HEK293 (cell line): ENCODE measurements around the gene BBOX1.

ENCODE experiments used
- BCL11B ChIP-seq: fragments of 450-650 bp; formaldehyde crosslinking; IDR thresholded peaks from 2 replicates; pipeline ENCODE4 v1.5.1; 2016; ENCODE audit warnings: low read depth, missing biosample characterization, missing genetic modification characterization
- EGR2 ChIP-seq: fragments of 450-650 bp; formaldehyde crosslinking; IDR thresholded peaks from 2 replicates; pipeline ENCODE4 v1.5.1; 2016; ENCODE audit warnings: low read depth, missing biosample characterization, missing genetic modification characterization
- HOXC10 ChIP-seq: sonication (generic); formaldehyde crosslinking; IDR thresholded peaks from 2 replicates; pipeline ENCODE4 v1.8.1; 2023; ENCODE audit warnings: mild to moderate bottlenecking, missing genetic modification reagents
- IKZF3 ChIP-seq: fragments of 450-650 bp; IDR thresholded peaks from 2 replicates; pipeline ENCODE4 v1.5.0; 2018; ENCODE audit warnings: missing biosample characterization, mild to moderate bottlenecking, missing genetic modification characterization, moderate library complexity
- KLF1 ChIP-seq: fragments of 450-650 bp; formaldehyde crosslinking; IDR thresholded peaks from 2 replicates; pipeline ENCODE4 v1.5.1; 2016; ENCODE audit warnings: missing biosample characterization, missing genetic modification characterization
- MZF1 ChIP-seq: fragments of 450-650 bp; formaldehyde crosslinking; IDR thresholded peaks from 2 replicates; pipeline ENCODE4 v1.5.1; 2017; ENCODE audit warnings: missing biosample characterization, missing genetic modification characterization, borderline replicate concordance
- SP2 ChIP-seq: fragments of 450-650 bp; formaldehyde crosslinking; IDR thresholded peaks from 2 replicates; pipeline ENCODE4 v1.5.1; 2016; ENCODE audit warnings: missing biosample characterization, missing genetic modification characterization
- ZNF114 ChIP-seq: fragments of 450-650 bp; formaldehyde crosslinking; IDR thresholded peaks from 2 replicates; pipeline ENCODE4 v1.5.0; 2017; ENCODE audit warnings: missing biosample characterization, missing genetic modification characterization
- ZNF221 ChIP-seq: fragments of 450-650 bp; formaldehyde crosslinking; IDR thresholded peaks from 2 replicates; pipeline ENCODE4 v1.5.1; 2017; ENCODE audit warnings: missing biosample characterization, missing genetic modification characterization, borderline replicate concordance
- ZNF239 ChIP-seq: fragments of 450-650 bp; formaldehyde crosslinking; IDR thresholded peaks from 2 replicates; pipeline ENCODE4 v1.5.1; 2016; ENCODE audit warnings: missing biosample characterization, missing genetic modification characterization
- ZNF24 ChIP-seq: fragments of 450-650 bp; formaldehyde crosslinking; IDR thresholded peaks from 2 replicates; pipeline ENCODE4 v1.5.1; 2016; ENCODE audit warnings: missing biosample characterization, missing genetic modification characterization
- ZNF292 ChIP-seq: fragments of 450-650 bp; formaldehyde crosslinking; IDR thresholded peaks from 2 replicates; pipeline ENCODE4 v1.5.1; 2016; ENCODE audit warnings: low read depth, missing biosample characterization, missing genetic modification characterization, borderline replicate concordance
- ZNF335 ChIP-seq: fragments of 450-650 bp; formaldehyde crosslinking; conservative IDR thresholded peaks from 2 replicates; pipeline ENCODE4 v1.5.1; 2016; ENCODE audit warnings: missing biosample characterization, missing genetic modification characterization
- ZNF37A ChIP-seq: fragments of 450-650 bp; IDR thresholded peaks from 2 replicates; pipeline ENCODE4 v1.5.1; 2018; ENCODE audit warnings: missing biosample characterization, missing genetic modification characterization
- ZNF433 ChIP-seq: fragments of 450-650 bp; formaldehyde crosslinking; IDR thresholded peaks from 2 replicates; pipeline ENCODE4 v1.5.1; 2016; ENCODE audit warnings: missing biosample characterization, missing genetic modification characterization, low read depth
- ZNF501 ChIP-seq: fragments of 450-650 bp; formaldehyde crosslinking; IDR thresholded peaks from 2 replicates; pipeline ENCODE4 v1.5.1; 2016; ENCODE audit warnings: missing biosample characterization, missing genetic modification characterization
- ZNF510 ChIP-seq: fragments of 450-650 bp; formaldehyde crosslinking; IDR thresholded peaks from 2 replicates; pipeline ENCODE4 v1.5.1; 2018; ENCODE audit warnings: mild to moderate bottlenecking, missing genetic modification characterization, missing biosample characterization; ENCODE audit not compliant: insufficient replicate concordance
- ZNF514 ChIP-seq: fragments of 450-650 bp; formaldehyde crosslinking; IDR thresholded peaks from 2 replicates; pipeline ENCODE4 v1.5.1; 2016; ENCODE audit warnings: missing biosample characterization, missing genetic modification characterization
- ZNF521 ChIP-seq: fragments of 450-650 bp; formaldehyde crosslinking; IDR thresholded peaks from 2 replicates; pipeline ENCODE4 v1.5.1; 2017; ENCODE audit warnings: missing biosample characterization, mild to moderate bottlenecking, missing genetic modification characterization
- ZNF549 ChIP-seq: fragments of 450-650 bp; IDR thresholded peaks from 2 replicates; pipeline ENCODE4 v1.5.1; 2018; ENCODE audit warnings: missing biosample characterization, missing genetic modification characterization, mild to moderate bottlenecking, inconsistent platforms, moderate library complexity
- ZNF561 ChIP-seq: fragments of 450-650 bp; IDR thresholded peaks from 2 replicates; pipeline ENCODE4 v1.5.1; 2018; ENCODE audit warnings: missing biosample characterization, missing genetic modification characterization, borderline replicate concordance
- ZNF571 ChIP-seq: fragments of 450-650 bp; formaldehyde crosslinking; IDR thresholded peaks from 2 replicates; pipeline ENCODE4 v1.5.0; 2017; ENCODE audit warnings: missing biosample characterization, missing genetic modification characterization
- ZNF596 ChIP-seq: fragments of 450-650 bp; IDR thresholded peaks from 2 replicates; pipeline ENCODE4 v1.5.0; 2018; ENCODE audit warnings: missing biosample characterization, mild to moderate bottlenecking, missing genetic modification characterization, moderate library complexity
- ZNF624 ChIP-seq: fragments of 450-650 bp; formaldehyde crosslinking; IDR thresholded peaks from 2 replicates; pipeline ENCODE4 v1.5.1; 2017; ENCODE audit warnings: missing biosample characterization, missing genetic modification characterization
- ZNF654 ChIP-seq: fragments of 450-650 bp; formaldehyde crosslinking; IDR thresholded peaks from 2 replicates; pipeline ENCODE4 v1.5.1; 2016; ENCODE audit warnings: low read depth, missing biosample characterization, missing genetic modification characterization
- ZNF658 ChIP-seq: fragments of 450-650 bp; formaldehyde crosslinking; IDR thresholded peaks from 2 replicates; pipeline ENCODE4; 2016; ENCODE audit warnings: missing biosample characterization, missing genetic modification characterization
- ZNF664 ChIP-seq: fragments of 450-650 bp; formaldehyde crosslinking; IDR thresholded peaks from 2 replicates; pipeline ENCODE4 v1.5.1; 2016; ENCODE audit warnings: missing biosample characterization, missing genetic modification characterization
- TF ChIP-seq, protein P1 (sequence below): fragments of 450-650 bp; formaldehyde crosslinking; IDR thresholded peaks from 2 replicates; pipeline ENCODE4 v1.5.1; 2016; ENCODE audit warnings: missing biosample characterization, missing genetic modification characterization
- TF ChIP-seq, protein P2 (sequence below): fragments of 450-650 bp; formaldehyde crosslinking; IDR thresholded peaks from 2 replicates; pipeline ENCODE4 v1.5.1; 2017; ENCODE audit warnings: missing biosample characterization, missing genetic modification characterization
- TF ChIP-seq, protein P3 (sequence below): fragments of 450-650 bp; formaldehyde crosslinking; IDR thresholded peaks from 2 replicates; pipeline ENCODE4 v1.5.1; 2016; ENCODE audit warnings: missing biosample characterization, missing genetic modification characterization
- TF ChIP-seq, protein P4 (sequence below): fragments of 450-650 bp; formaldehyde crosslinking; IDR thresholded peaks from 2 replicates; pipeline ENCODE4 v1.5.1; 2016; ENCODE audit warnings: missing biosample characterization, missing genetic modification characterization
- TF ChIP-seq, protein P5 (sequence below): fragments of 450-650 bp; formaldehyde crosslinking; IDR thresholded peaks from 2 replicates; pipeline ENCODE4 v1.5.1; 2017; ENCODE audit warnings: missing biosample characterization, missing genetic modification characterization

The BBOX1 gene

DNA sequence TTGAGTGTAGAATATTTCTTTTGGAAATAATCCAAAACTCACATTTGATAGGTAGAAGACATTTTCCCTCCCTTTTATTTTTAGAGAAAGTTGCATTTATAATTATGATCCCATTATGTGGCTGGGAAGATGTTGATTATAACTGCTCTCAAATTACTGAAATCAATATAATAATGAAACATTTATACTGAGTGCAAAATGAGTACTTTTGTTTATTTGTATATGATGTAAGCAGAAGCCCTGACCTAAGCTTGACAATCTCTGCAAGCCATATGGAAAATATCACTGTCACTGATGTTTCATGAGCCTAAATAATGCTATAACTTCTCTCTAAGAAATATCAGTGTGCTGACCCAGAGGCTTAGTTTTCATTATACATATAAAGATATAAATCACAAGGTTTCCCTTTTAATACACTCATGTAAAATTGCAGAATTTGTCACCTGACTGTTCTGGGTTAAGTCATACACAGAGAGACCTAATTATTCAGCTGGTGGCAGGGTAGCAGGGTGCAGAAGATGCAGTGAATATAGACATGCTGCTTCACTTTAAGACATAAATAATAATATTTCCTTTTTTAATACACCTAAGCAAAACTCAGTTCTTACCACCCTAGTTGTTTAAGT lies 99.2 kb downstream of the BBOX1 start (continued):
- TF ChIP-seq, protein P1, sequence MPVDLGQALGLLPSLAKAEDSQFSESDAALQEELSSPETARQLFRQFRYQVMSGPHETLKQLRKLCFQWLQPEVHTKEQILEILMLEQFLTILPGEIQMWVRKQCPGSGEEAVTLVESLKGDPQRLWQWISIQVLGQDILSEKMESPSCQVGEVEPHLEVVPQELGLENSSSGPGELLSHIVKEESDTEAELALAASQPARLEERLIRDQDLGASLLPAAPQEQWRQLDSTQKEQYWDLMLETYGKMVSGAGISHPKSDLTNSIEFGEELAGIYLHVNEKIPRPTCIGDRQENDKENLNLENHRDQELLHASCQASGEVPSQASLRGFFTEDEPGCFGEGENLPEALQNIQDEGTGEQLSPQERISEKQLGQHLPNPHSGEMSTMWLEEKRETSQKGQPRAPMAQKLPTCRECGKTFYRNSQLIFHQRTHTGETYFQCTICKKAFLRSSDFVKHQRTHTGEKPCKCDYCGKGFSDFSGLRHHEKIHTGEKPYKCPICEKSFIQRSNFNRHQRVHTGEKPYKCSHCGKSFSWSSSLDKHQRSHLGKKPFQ (tag by site-specific recombination) = no peak
- TF ChIP-seq, protein P2, sequence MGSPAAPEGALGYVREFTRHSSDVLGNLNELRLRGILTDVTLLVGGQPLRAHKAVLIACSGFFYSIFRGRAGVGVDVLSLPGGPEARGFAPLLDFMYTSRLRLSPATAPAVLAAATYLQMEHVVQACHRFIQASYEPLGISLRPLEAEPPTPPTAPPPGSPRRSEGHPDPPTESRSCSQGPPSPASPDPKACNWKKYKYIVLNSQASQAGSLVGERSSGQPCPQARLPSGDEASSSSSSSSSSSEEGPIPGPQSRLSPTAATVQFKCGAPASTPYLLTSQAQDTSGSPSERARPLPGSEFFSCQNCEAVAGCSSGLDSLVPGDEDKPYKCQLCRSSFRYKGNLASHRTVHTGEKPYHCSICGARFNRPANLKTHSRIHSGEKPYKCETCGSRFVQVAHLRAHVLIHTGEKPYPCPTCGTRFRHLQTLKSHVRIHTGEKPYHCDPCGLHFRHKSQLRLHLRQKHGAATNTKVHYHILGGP (tag by site-specific recombination) = peak; percentile 87
- no peak for TF ChIP-seq ZNF433 (tag by site-specific recombination)
- no peak for TF ChIP-seq ZNF221 (tag by site-specific recombination)
- no peak for TF ChIP-seq ZNF624 (tag by site-specific recombination)
- TF ChIP-seq ZNF549 (tag by site-specific recombination) = no peak
- TF ChIP-seq ZNF239 (tag by site-specific recombination) = no peak
- no peak for TF ChIP-seq MZF1 (tag by site-specific recombination)
- TF ChIP-seq ZNF292 (tag by site-specific recombination) = no peak
- TF ChIP-seq ZNF521 = no peak
- TF ChIP-seq ZNF571 (tag by site-specific recombination) = no peak
- no peak for TF ChIP-seq ZNF335 (tag by site-specific recombination)
- no peak for TF ChIP-seq ZNF510 (tag by site-specific recombination)
- TF ChIP-seq ZNF596 = no peak
- peak; percentile 81 for TF ChIP-seq IKZF3 (tag by site-specific recombination)
- no peak for TF ChIP-seq ZNF114
- TF ChIP-seq BCL11B (tag by site-specific recombination) = no peak
- TF ChIP-seq ZNF561 = no peak
- TF ChIP-seq, protein P3, sequence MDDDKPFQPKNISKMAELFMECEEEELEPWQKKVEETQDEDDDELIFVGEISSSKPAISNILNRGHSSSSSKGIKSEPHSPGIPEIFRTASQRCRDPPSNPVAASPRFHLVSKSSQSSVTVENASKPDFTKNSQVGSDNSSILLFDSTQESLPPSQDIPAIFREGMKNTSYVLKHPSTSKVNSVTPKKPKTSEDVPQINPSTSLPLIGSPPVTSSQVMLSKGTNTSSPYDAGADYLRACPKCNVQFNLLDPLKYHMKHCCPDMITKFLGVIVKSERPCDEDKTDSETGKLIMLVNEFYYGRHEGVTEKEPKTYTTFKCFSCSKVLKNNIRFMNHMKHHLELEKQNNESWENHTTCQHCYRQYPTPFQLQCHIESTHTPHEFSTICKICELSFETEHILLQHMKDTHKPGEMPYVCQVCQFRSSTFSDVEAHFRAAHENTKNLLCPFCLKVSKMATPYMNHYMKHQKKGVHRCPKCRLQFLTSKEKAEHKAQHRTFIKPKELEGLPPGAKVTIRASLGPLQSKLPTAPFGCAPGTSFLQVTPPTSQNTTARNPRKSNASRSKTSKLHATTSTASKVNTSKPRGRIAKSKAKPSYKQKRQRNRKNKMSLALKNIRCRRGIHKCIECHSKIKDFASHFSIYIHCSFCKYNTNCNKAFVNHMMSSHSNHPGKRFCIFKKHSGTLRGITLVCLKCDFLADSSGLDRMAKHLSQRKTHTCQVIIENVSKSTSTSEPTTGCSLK (tag by site-specific recombination) = no peak
- TF ChIP-seq SP2 (tag by site-specific recombination) = peak; percentile 30
- TF ChIP-seq, protein P4, sequence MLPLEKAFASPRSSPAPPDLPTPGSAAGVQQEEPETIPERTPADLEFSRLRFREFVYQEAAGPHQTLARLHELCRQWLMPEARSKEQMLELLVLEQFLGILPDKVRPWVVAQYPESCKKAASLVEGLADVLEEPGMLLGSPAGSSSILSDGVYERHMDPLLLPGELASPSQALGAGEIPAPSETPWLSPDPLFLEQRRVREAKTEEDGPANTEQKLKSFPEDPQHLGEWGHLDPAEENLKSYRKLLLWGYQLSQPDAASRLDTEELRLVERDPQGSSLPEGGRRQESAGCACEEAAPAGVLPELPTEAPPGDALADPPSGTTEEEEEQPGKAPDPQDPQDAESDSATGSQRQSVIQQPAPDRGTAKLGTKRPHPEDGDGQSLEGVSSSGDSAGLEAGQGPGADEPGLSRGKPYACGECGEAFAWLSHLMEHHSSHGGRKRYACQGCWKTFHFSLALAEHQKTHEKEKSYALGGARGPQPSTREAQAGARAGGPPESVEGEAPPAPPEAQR (tag by site-specific recombination) = no peak
- TF ChIP-seq EGR2 (tag by site-specific recombination) = no peak
- peak; percentile 86 for TF ChIP-seq ZNF24 (tag by site-specific recombination)
- no peak for TF ChIP-seq ZNF501
- no peak for TF ChIP-seq ZNF654 (tag by site-specific recombination)
- TF ChIP-seq ZNF664 (tag by site-specific recombination) = 0 out of 2 replicates have a peak, but pooled peaks have one; percentile 65
- TF ChIP-seq, protein P5, sequence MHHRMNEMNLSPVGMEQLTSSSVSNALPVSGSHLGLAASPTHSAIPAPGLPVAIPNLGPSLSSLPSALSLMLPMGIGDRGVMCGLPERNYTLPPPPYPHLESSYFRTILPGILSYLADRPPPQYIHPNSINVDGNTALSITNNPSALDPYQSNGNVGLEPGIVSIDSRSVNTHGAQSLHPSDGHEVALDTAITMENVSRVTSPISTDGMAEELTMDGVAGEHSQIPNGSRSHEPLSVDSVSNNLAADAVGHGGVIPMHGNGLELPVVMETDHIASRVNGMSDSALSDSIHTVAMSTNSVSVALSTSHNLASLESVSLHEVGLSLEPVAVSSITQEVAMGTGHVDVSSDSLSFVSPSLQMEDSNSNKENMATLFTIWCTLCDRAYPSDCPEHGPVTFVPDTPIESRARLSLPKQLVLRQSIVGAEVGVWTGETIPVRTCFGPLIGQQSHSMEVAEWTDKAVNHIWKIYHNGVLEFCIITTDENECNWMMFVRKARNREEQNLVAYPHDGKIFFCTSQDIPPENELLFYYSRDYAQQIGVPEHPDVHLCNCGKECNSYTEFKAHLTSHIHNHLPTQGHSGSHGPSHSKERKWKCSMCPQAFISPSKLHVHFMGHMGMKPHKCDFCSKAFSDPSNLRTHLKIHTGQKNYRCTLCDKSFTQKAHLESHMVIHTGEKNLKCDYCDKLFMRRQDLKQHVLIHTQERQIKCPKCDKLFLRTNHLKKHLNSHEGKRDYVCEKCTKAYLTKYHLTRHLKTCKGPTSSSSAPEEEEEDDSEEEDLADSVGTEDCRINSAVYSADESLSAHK (tag by site-specific recombination) = no peak
- TF ChIP-seq HOXC10 (CRISPR knock-in tag) = no peak
- no peak for TF ChIP-seq ZNF658 (tag by site-specific recombination)
- TF ChIP-seq ZNF37A (tag by site-specific recombination) = no peak
- TF ChIP-seq ZNF514 (tag by site-specific recombination) = no peak
- no peak for TF ChIP-seq KLF1
